Bone marrow (tissue), 2 donors: ENCODE measurements around the gene SULT1B1.

Experiments used
- DNase-seq, 2 donors: peaks; one replicate each; lab custom pipeline; 2025; lab: John Stamatoyannopoulos, UW

Gene SULT1B1

DNA sequence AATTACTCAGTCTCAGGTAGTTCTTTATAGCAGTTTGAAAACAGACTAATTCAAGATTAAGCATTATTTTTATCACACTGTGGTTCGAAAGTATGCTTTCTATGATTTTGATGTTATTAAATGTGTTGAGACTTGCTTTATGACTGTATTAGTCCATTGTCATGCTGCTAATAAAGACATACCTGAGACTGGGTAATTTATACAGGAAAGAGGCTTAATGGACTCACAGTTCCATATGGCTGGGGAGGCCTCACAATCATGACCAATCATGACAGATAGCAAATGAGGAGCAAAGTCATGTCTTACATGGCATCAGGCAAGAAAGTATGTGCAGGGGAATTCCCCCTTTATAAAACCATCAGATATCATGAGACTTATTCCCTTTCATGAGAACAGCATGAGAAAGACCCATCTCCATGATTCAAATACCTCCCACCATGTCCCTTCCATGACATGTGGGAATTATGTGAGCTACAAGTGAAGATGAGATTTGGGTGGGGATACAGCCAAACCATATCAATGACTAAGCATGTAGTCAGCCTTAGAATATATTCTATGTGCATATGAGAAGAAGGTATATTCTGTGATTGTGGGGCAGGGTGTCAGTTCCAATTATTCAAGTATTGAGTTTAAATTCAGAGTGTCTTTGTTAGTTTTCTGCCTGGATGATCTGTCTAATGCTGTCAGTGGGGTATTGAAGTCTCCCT is 62.7 kb downstream of the SULT1B1 start:
- DNase-seq = no peak

DNA sequence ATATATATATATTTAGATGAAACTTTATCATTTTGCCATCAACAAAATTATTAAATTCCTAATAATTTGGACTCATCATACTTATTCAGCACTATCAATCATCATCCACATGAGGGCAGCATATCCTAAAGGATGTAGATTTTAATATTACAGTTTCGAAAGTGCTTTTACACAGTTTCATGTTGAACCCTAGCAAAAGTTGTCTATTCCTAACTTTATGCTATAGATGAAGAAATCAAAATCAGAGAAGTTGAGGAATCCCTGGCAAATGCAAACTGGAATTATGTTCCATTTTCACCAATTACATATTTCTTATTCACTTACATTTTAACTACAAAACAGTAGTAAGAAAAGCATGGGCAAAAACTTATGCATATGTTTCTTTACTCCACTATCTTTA is 70.8 kb downstream of the SULT1B1 start:
- DNase-seq = peak in 1 of 2 donors; percentile 56

DNA sequence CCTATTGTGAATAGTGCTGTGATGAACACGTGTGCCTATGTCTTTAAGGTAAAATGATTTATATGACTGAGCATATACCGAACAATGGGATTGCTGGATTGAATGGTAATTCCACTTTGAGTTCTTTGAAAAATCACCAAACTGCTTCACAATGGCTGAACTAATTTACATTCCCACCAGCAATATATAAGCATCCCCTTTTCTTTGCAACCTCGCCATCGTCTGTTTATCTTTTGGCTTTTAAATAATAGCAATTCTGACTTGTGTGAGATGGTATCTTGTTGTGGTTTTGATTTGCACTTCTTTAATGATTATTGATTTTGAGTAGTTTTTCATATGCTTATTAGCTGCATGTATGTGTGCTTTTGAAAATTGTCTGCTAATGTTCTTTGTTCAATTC is 75.6 kb downstream of the SULT1B1 start:
- no peak for DNase-seq
